Cardiac muscle cell (in vitro differentiated cells and primary cell): ENCODE results near the gene B4GALNT3. TPM values are rescaled to one million over a fixed set of nuclear protein-coding genes. Genes with fewer than 3 reads are reported as not detected.
A peak's percentile ranks its signal among the peaks of the same experiment; 100 is the strongest.

ENCODE experiments used
- DNase-seq, 2 donors: peaks; one replicate each; pipeline versions ENCODE4 v3.0.0 to v3.0.0-alpha.2; 2010 to 2017; ENCODE audit warnings: low read depth in 1 of 2, low spot score in 1 of 2
- H3K27ac ChIP-seq: fragments of 200-600 bp; sonication (generic); 2 replicates; pipeline ENCODE4 v1.5.1; 2016
- H3K27me3 ChIP-seq: fragments of 200-600 bp; sonication (generic); 2 replicates; pipeline ENCODE4 v1.6.0; 2016; ENCODE audit warnings: control low read depth
- H3K36me3 ChIP-seq: fragments of 200-600 bp; sonication (generic); 2 replicates; pipeline ENCODE4 v1.5.1; 2016; ENCODE audit warnings: control low read depth
- H3K4me1 ChIP-seq: fragments of 200-600 bp; sonication (generic); 2 replicates; pipeline ENCODE4 v1.8.1; 2017; ENCODE audit warnings: low read depth, mild to moderate bottlenecking, mixed run types
- H3K4me3 ChIP-seq: fragments of 200-600 bp; sonication (generic); 2 replicates; pipeline ENCODE4 v1.5.1; 2016; ENCODE audit warnings: mild to moderate bottlenecking
- H3K9me3 ChIP-seq: fragments of 200-600 bp; sonication (generic); 2 replicates; pipeline ENCODE4 v1.5.1; 2017; ENCODE audit warnings: low read depth, mild to moderate bottlenecking, control low read depth
- polyA plus RNA-seq: library from polyadenylated mRNA; unstranded; fragments of >200 nt; fragmentation: Nextera tagmentation; extraction: Ambion mirVana; gene quantifications from 2 replicates; pipeline ENCODE4 v1.2.1, GENCODE V29; 2016
- total RNA-seq: library from RNA; depleted of rRNA; stranded (reverse); fragments of >200 nt; gene quantifications from 2 replicates; pipeline ENCODE4 v1.2.3, GENCODE V29; 2016
- TF ChIP-seq, protein P1 (sequence below): IDR thresholded peaks from 2 replicates; pipeline ENCODE4 v1.5.1; 2012; ENCODE audit warnings: low read depth, mild to moderate bottlenecking, low read length

Gene B4GALNT3
- total and polyA plus RNA-seq, 2 experiments from 2014 or later, result 23.7 to 38.6 TPM

DNA sequence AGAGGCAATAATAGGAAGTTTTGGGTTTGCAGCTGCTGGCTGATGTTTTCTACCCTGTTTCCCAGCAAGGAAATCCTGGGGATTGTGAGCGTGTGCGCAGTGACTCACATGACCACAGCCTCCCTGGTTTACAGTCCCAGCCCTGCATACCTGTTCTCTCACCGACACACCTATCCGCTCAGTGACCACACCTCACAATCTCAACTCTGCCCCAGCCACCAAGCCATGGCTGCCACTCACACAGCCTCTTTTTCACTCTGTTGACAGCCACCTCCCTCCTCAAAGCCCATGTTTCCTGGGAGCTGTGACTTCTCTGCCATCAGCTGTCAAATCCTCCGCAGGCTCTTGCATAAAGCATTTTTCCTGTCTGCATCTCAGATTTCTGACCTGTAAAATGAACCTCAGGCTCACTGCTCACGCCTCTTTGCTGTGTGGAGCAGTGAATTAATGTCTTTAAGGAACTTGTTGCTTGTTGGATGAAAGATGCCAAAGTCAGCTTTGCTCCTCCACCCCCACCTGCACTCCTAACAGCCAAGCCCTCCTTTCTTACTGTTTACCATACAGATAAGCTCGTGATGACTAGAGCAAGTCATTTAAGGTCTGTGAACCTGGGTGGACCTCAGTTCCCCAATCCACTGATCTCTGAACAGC, 43.5 kb downstream of the B4GALNT3 start:
- H3K27ac ChIP-seq, result peak overlapping the region; percentile 84
- no peaks in the 10 kb centered on the region for H3K27me3 ChIP-seq
- peaks cover 29% of the 10 kb centered on the region for H3K4me1 ChIP-seq
- H3K9me3 ChIP-seq, result no peaks in the 10 kb centered on the region
- TF ChIP-seq, protein P1, sequence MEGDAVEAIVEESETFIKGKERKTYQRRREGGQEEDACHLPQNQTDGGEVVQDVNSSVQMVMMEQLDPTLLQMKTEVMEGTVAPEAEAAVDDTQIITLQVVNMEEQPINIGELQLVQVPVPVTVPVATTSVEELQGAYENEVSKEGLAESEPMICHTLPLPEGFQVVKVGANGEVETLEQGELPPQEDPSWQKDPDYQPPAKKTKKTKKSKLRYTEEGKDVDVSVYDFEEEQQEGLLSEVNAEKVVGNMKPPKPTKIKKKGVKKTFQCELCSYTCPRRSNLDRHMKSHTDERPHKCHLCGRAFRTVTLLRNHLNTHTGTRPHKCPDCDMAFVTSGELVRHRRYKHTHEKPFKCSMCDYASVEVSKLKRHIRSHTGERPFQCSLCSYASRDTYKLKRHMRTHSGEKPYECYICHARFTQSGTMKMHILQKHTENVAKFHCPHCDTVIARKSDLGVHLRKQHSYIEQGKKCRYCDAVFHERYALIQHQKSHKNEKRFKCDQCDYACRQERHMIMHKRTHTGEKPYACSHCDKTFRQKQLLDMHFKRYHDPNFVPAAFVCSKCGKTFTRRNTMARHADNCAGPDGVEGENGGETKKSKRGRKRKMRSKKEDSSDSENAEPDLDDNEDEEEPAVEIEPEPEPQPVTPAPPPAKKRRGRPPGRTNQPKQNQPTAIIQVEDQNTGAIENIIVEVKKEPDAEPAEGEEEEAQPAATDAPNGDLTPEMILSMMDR, result no peak
- peak; percentile 3 to 76 for DNase-seq
- no peak overlapping the region for H3K4me3 ChIP-seq
- H3K36me3 ChIP-seq, result no peaks in the 10 kb centered on the region

DNA sequence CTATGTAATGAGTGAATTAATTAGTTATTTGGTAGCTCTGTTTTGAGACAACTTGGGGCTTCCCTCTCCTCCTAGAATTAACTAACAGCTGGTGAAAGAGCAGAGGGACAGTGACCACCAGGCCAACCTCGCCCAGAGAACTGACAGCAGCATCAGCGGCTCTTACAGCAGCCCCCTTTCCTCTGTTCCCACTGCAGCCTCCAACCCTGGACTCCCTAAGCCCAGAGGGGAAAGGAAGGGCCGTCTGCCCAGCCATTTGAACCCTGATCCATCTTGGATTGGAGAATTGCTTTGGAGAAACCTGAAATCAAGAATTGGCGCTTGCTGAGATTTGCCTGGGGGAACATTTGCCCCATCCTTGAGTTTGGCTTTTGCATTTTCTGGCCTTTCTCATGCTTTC, 45.5 kb downstream of the B4GALNT3 start:
- H3K36me3 ChIP-seq, result no peaks in the 10 kb centered on the region
- H3K9me3 ChIP-seq, result no peaks in the 10 kb centered on the region
- H3K4me1 ChIP-seq, result peaks cover 47% of the 10 kb centered on the region
- H3K4me3 ChIP-seq, result no peak overlapping the region
- no peak for DNase-seq
- no peak overlapping the region for H3K27ac ChIP-seq
- H3K27me3 ChIP-seq, result no peaks in the 10 kb centered on the region
- TF ChIP-seq, protein P1, result no peak

DNA sequence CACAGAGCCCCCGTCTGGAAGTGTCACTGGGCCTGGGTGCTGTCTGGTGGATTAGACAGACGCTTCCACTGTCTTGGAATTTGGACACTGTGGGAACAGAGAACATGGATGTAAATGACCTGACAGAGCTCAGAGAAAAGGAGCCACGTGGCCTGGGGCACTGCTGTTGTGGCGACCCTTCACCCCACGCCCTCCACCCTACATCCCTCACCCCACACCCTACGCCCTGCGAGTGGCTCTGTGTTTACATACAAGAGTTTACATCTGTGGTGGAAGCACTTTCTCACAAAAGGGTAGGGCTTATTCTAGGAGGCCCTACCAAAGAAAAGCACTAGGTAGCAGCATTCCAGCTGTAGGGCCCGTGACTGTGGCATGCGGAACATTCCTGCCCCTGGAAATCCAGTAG, 47.7 kb downstream of the B4GALNT3 start:
- Histone ChIP-seq H3K27ac (no peak overlapping the region), H3K4me1 (peaks cover 43% of the 10 kb centered on the region), H3K36me3 (no peaks in the 10 kb centered on the region), H3K27me3 (no peaks in the 10 kb centered on the region), H3K9me3 (no peaks in the 10 kb centered on the region), H3K4me3 (no peak overlapping the region)
- TF ChIP-seq, protein P1, result no peak
- DNase-seq, result no peak

DNA sequence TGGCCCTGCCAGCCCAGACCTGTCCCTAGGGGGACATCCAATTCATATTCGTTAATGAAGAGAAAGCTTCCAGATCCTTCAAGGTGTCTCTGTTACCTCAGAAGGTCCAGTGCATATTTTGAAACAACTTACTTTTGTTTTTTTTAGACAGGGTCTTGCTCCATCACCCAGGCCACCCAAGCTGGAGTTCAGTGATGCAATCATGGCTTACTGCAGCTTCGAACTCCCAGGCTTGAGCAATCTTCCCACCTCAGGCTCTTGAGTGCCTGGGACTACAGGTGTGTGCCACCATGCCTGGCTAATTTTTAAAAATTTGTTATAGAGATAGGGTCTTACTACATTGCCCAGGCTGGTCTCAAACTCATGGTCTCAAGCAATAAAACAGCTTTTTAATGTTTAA, 48.4 kb downstream of the B4GALNT3 start:
- Histone ChIP-seq H3K27me3 (no peaks in the 10 kb centered on the region), H3K9me3 (no peaks in the 10 kb centered on the region), H3K4me3 (no peak overlapping the region), H3K4me1 (peaks cover 36% of the 10 kb centered on the region), H3K27ac (peak overlapping the region; percentile 42), H3K36me3 (no peaks in the 10 kb centered on the region)
- TF ChIP-seq, protein P1, result no peak
- DNase-seq, result peak in 1 of 2 donors; percentile 6

DNA sequence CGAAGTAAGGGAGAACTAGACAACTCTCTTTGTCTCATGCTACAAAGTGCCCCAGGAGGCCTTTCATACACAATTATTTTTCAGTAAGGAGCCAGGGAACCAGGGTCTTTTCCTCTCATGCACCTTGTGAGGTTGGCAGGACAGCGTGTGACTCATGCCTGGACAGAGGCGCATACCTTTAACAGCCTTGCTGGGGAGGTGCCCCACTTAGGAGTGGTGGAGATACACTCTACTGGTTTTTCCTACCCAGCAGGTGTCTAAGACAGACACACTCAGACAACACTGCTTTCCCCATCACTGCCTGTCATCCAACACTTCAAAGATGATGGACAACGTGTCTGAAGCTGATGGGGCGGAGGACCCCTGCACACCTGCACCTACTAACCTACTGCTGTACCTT, 49.1 kb downstream of the B4GALNT3 start:
- TF ChIP-seq, protein P1, result no peak
- H3K4me3 ChIP-seq, result no peak overlapping the region
- DNase-seq, result no peak
- H3K27ac ChIP-seq, result peak overlapping the region; percentile 42
- no peaks in the 10 kb centered on the region for H3K36me3 ChIP-seq
- no peaks in the 10 kb centered on the region for H3K27me3 ChIP-seq
- H3K9me3 ChIP-seq, result no peaks in the 10 kb centered on the region
- H3K4me1 ChIP-seq, result peaks cover 29% of the 10 kb centered on the region
